Mucosa of descending colon (tissue), 3 donors: ENCODE data around the gene SHISA5. TPM values are rescaled to one million over a fixed set of nuclear protein-coding genes. Genes with fewer than 3 reads are reported as not detected.
"Not testable (repeated sequence)": the region's sequence is repeated elsewhere in the genome, so short reads cannot be mapped to it uniquely, and the experiment has no call there.

Experiments
- ATAC-seq: fragments of 200-7000 bp; cut with Tn5 transposase; one replicate; pipeline ENCODE4 v1.9.1; 2020; ENCODE audit warnings: mild to moderate bottlenecking, moderate library complexity
- DNase-seq, 3 donors: peaks; one replicate each; pipeline ENCODE4 v3.0.0-alpha.2; 2020
- H3K36me3 ChIP-seq: fragments of 200-600 bp; one replicate; pipeline ENCODE4 v1.8.0; 2021; ENCODE audit warnings: low read depth, mild to moderate bottlenecking
- H3K4me1 ChIP-seq: fragments of 200-600 bp; one replicate; pipeline ENCODE4 v1.8.0; 2021; ENCODE audit warnings: low read depth, mild to moderate bottlenecking
- H3K4me3 ChIP-seq: fragments of 200-600 bp; one replicate; pipeline ENCODE4 v1.8.0; 2021; ENCODE audit warnings: mild to moderate bottlenecking
- H3K9me3 ChIP-seq: fragments of 200-600 bp; one replicate; pipeline ENCODE4 v1.8.0; 2021; ENCODE audit warnings: mild to moderate bottlenecking
- CTCF ChIP-seq: fragments of 200-600 bp; IDR thresholded peaks from one replicate; pipeline ENCODE4 v1.8.0; 2022; ENCODE audit warnings: antibody characterized with exemption, mild to moderate bottlenecking
- intact Hi-C, 2 donors: fragments of 100-400 bp; cut with DNase I in 1 of 2; cut with micrococcal nuclease in 1 of 2; formaldehyde crosslinking; loops; one replicate each; pipeline versions ENCODE4 v1.11.0 to v1.11.1; 2022; cut with DNase I, micrococcal nuclease
- total RNA-seq, 3 donors: library from RNA; stranded (reverse); fragmentation: NEBNext Ultra II Directional in 2 of 3; extraction: Animal tissue kit (Norgen Biotek cat#: 25700) in 2 of 3; gene quantifications; one replicate each; pipeline versions ENCODE4 v1.2.1 to v1.2.4, GENCODE V29; 2021 to 2023
- donor health status: DM: no; HTN: no; CAD: no; lungs with moderate emphysema.
- donor health status: DM: no; HTN: no; CAD: no.
- donor health status: DM: no; HTN: yes; CAD: no.

SHISA5 gene
- total RNA-seq, 3 donors from 2014 or later, result 106 to 120 (median 115) TPM

GRCh38 chr3:48465237-48465530 is 38.8 kb downstream of the SHISA5 start:
- ATAC-seq (peak; percentile 22), DNase-seq (no peak)
- Histone ChIP-seq H3K4me3 (no peak overlapping the region), H3K4me1 (peaks cover 40% of the 10 kb centered on the region), H3K36me3 (peaks cover 4% of the 10 kb centered on the region), H3K9me3 (no peaks in the 10 kb centered on the region)
- intact Hi-C loops, result loop anchor here in 1 of 2 donors (5.0 kb wide), 1 partner anchor 82 kb away; no protein-coding TSS in a partner anchor
- no peak for TF ChIP-seq CTCF

GRCh38 chr3:48464713-48465221 is 39.2 kb downstream of the SHISA5 start:
- Histone ChIP-seq H3K9me3 (no peaks in the 10 kb centered on the region), H3K4me1 (peaks cover 40% of the 10 kb centered on the region), H3K36me3 (peaks cover 4% of the 10 kb centered on the region), H3K4me3 (no peak overlapping the region)
- intact Hi-C loops, result loop anchor here (5.0 kb wide), 1 partner anchor 83 kb away; no protein-coding TSS in a partner anchor
- no peak for TF ChIP-seq CTCF
- DNase-seq, result peak in 2 of 3 donors; percentile 53 to 64
- no peak for ATAC-seq

- Histone ChIP-seq H3K4me1 (peaks cover 33% of the 10 kb centered on the region), H3K36me3 (peaks cover 4% of the 10 kb centered on the region), H3K9me3 (no peaks in the 10 kb centered on the region), H3K4me3 (no peak overlapping the region)
- no peak for TF ChIP-seq CTCF
- DNase-seq, result no peak
- intact Hi-C loops, result loop anchor here in 1 of 2 donors (5.0 kb wide), 1 partner anchor 84 kb away; no protein-coding TSS in a partner anchor
- no peak for ATAC-seq
Observed at GRCh38 chr3:48463703-48464102, 40.3 kb downstream of the SHISA5 start.

GRCh38 chr3:48461767-48462166 is 42.2 kb downstream of the SHISA5 start:
- H3K36me3 ChIP-seq, DNase-seq: not testable (repeated sequence)
- intact Hi-C loops, result loop anchor here in 1 of 2 donors (5.0 kb wide), 1 partner anchor 86 kb away; no protein-coding TSS in a partner anchor

GRCh38 chr3:48460517-48460902 is 43.5 kb downstream of the SHISA5 start:
- ATAC-seq (no peak), DNase-seq (no peak)
- intact Hi-C loops, result loop anchor here in 1 of 2 donors (5.0 kb wide), 1 partner anchor 87 kb away; no protein-coding TSS in a partner anchor
- TF ChIP-seq CTCF, result no peak
- H3K4me1 ChIP-seq, result peaks cover 8% of the 10 kb centered on the region
- H3K4me3 ChIP-seq, result no peak overlapping the region
- no peaks in the 10 kb centered on the region for H3K9me3 ChIP-seq
- peaks cover 5% of the 10 kb centered on the region for H3K36me3 ChIP-seq

More at GRCh38 chr3:48461767-48462166, 42.2 kb downstream of the SHISA5 start:
- peaks cover 14% of the 10 kb centered on the region for H3K4me1 ChIP-seq
- H3K9me3 ChIP-seq, ATAC-seq, H3K4me3 ChIP-seq: not testable (repeated sequence)

GRCh38 chr3:48459773-48460516 is 44.0 kb downstream of the SHISA5 start:
- no peak overlapping the region for H3K4me3 ChIP-seq
- H3K4me1 ChIP-seq, result peaks cover 2% of the 10 kb centered on the region
- ATAC-seq, result no peak
- intact Hi-C loops, result loop anchor here in 1 of 2 donors (5.0 kb wide), 1 partner anchor 87 kb away; no protein-coding TSS in a partner anchor
- DNase-seq, result no peak
- H3K36me3 ChIP-seq, result peaks cover 5% of the 10 kb centered on the region
- H3K9me3 ChIP-seq, result no peaks in the 10 kb centered on the region
- TF ChIP-seq CTCF, result no peak
